Endothelial cell of umbilical vein (primary cell): ENCODE measurements around the gene RARS1. TPM values are rescaled to one million over a fixed set of nuclear protein-coding genes. Genes with fewer than 3 reads are reported as not detected.

Experiments
- BruUV-seq: library from RNA; stranded (reverse); fragments of 400-500 nt; replicated peaks from 2 replicates; lab custom pipeline; 2021; lab: Mats Ljungman, UMichigan
- CTCF ChIA-PET: fragments of 300-600, 350-600 bp; sonication (Branson Sonifier 250); formaldehyde crosslinking; loops from one replicate; lab custom pipeline; 2021; ENCODE audit warnings: antibody characterized with exemption, inconsistent platforms; lab: Charles Lee
- POLR2A ChIA-PET: fragments of 300-600, 350-600 bp; sonication (Branson Sonifier 250); formaldehyde crosslinking; loops from one replicate; lab custom pipeline; 2021; ENCODE audit warnings: antibody characterized with exemption, inconsistent platforms; lab: Charles Lee
- DNase-seq: peaks from one replicate; pipeline ENCODE4 v3.0.0-alpha.2; 2011; ENCODE audit warnings: low read depth, low spot score
- FAIRE-seq: peaks from 2 replicates; lab custom pipeline; 2011; peaks lifted over from hg19 to GRCh38; lab: Jason Lieb, UNC
- H2AFZ ChIP-seq: 2 replicates; pipeline ENCODE4 v1.6.0; 2012; ENCODE audit warnings: low read depth, low read length, control low read depth, inconsistent platforms
- H3K27ac ChIP-seq: 2 replicates; pipeline ENCODE4 v1.5.1; 2011; ENCODE audit warnings: low read depth, mild to moderate bottlenecking, control low read depth, low read length, moderate library complexity; ENCODE audit not compliant: insufficient read depth
- H3K27me3 ChIP-seq, 2 experiments: 2 replicates each; pipeline versions ENCODE4 v1.6.0 to v1.6.1; 2011; ENCODE audit warnings: low read length in 2 of 2, mixed read lengths in 1 of 2; ENCODE audit not compliant: control insufficient read depth in 2 of 2, insufficient read depth in 2 of 2
- H3K36me3 ChIP-seq, 2 experiments: 2 replicates in 1 of 2; 3 replicates in 1 of 2; pipeline ENCODE4 v1.5.1; 2011; ENCODE audit warnings: low read length in 2 of 2, mild to moderate bottlenecking in 1 of 2, moderate library complexity in 1 of 2; ENCODE audit not compliant: control insufficient read depth in 2 of 2, insufficient read depth in 2 of 2; ENCODE audit errors: extremely low read depth in 1 of 2
- H3K4me1 ChIP-seq: 3 replicates; pipeline ENCODE4 v1.5.1; 2011; ENCODE audit warnings: mild to moderate bottlenecking, low read length; ENCODE audit not compliant: control insufficient read depth, insufficient read depth; ENCODE audit errors: extremely low read depth
- H3K4me2 ChIP-seq: 2 replicates; pipeline ENCODE4 v1.6.1; 2011; ENCODE audit warnings: low read length, control low read depth, mixed read lengths; ENCODE audit not compliant: insufficient read depth
- H3K4me3 ChIP-seq, 3 experiments: fragments of 200-600 bp in 1 of 3; sonication (generic), shearing (Covaris generic) in 1 of 3; replicated peaks in 1 of 3; 2 replicates each; pipeline ENCODE4 v1.5.1; 2011 to 2016; ENCODE audit warnings: control low read depth in 3 of 3, low read length in 3 of 3, mild to moderate bottlenecking in 2 of 3, inconsistent platforms in 1 of 3, low read depth in 1 of 3, moderate library complexity in 1 of 3; ENCODE audit not compliant: insufficient read depth in 1 of 3
- H3K79me2 ChIP-seq: 2 replicates; pipeline ENCODE4 v1.6.0; 2012; ENCODE audit warnings: low read length, inconsistent platforms; ENCODE audit not compliant: control insufficient read depth, insufficient read depth
- H3K9ac ChIP-seq: replicated peaks from 2 replicates; pipeline ENCODE3; 2011; ENCODE audit warnings: low read length, control low read depth; ENCODE audit not compliant: insufficient read depth; ENCODE audit errors: extremely low read depth
- H3K9me1 ChIP-seq: replicated peaks from 3 replicates; pipeline ENCODE4 v1.6.0; 2011; ENCODE audit warnings: mild to moderate bottlenecking, low read length; ENCODE audit not compliant: control insufficient read depth, insufficient read depth; ENCODE audit errors: extremely low read depth
- H3K9me3 ChIP-seq: replicated peaks from 2 replicates; pipeline ENCODE4 v1.5.1; 2012; ENCODE audit warnings: low read length, inconsistent platforms; ENCODE audit not compliant: control insufficient read depth, insufficient read depth
- H4K20me1 ChIP-seq: replicated peaks from 2 replicates; pipeline ENCODE3; 2011; ENCODE audit warnings: mild to moderate bottlenecking, low read length; ENCODE audit not compliant: control insufficient read depth, insufficient read depth; ENCODE audit errors: extremely low read depth
- EZH2 ChIP-seq: IDR thresholded peaks from 2 replicates; pipeline ENCODE4 v1.6.1; 2012; ENCODE audit warnings: borderline replicate concordance, low read depth, mild to moderate bottlenecking, moderate library complexity, low read length, inconsistent platforms; ENCODE audit not compliant: severe bottlenecking
- FOS ChIP-seq: IDR thresholded peaks from 2 replicates; pipeline ENCODE4 v1.6.1; 2011; ENCODE audit warnings: mild to moderate bottlenecking, low read length, moderate library complexity, borderline replicate concordance; ENCODE audit not compliant: insufficient read depth
- GATA2 ChIP-seq: IDR thresholded peaks from 2 replicates; pipeline ENCODE4 v1.7.0; 2011; ENCODE audit warnings: low read depth, mild to moderate bottlenecking, moderate library complexity, mixed read lengths, low read length; ENCODE audit not compliant: insufficient read length, insufficient read depth
- JUN ChIP-seq: IDR thresholded peaks from 2 replicates; pipeline ENCODE4 v1.6.1; 2011; ENCODE audit warnings: borderline replicate concordance, low read depth; ENCODE audit not compliant: insufficient read length, insufficient read depth
- MYC ChIP-seq: IDR thresholded peaks from one replicate; pipeline ENCODE4 v1.6.1; 2011; ENCODE audit warnings: mild to moderate bottlenecking, low read depth, low read length
- POLR2A ChIP-seq: IDR thresholded peaks from 2 replicates; pipeline ENCODE4 v1.6.1; 2012; ENCODE audit warnings: low read depth, mild to moderate bottlenecking, control low read depth, low read length
- POLR2AphosphoS5 ChIP-seq: IDR thresholded peaks from 2 replicates; pipeline ENCODE4 v1.6.1; 2012; ENCODE audit warnings: low read depth, mild to moderate bottlenecking, control low read depth, low read length, moderate library complexity; ENCODE audit not compliant: insufficient read depth
- dilution Hi-C: fragments of 300-500 bp; cut with MboI; formaldehyde crosslinking; loops from one replicate; pipeline ENCODE4 v1.15.0; 2019; ENCODE audit warnings: low sequenced_read_pairs; ENCODE audit not compliant: extremely low pct_ligation_motif_present
- intact Hi-C: fragments of 100-400 bp; cut with micrococcal nuclease; formaldehyde crosslinking; loops from one replicate; pipeline ENCODE4 v1.10.0; 2022
- polyA plus RNA-seq, 4 experiments: library from polyadenylated mRNA; depleted of rRNA in 3 of 4; stranded (reverse) in 3 of 4; unstranded in 1 of 4; fragments of >200 nt; gene quantifications; 2 replicates each; pipeline versions ENCODE4 v1.2.1 to v1.2.3, GENCODE V29; 2011 to 2012; ENCODE audit warnings: missing spikeins in 1 of 4
- total RNA-seq: library from RNA; stranded (reverse); gene quantifications from 2 replicates; pipeline ENCODE4 v1.2.3, GENCODE V29; 2021
- TF ChIP-seq, protein P1 (sequence below), 2 donors: IDR thresholded peaks; 1 replicate in 1 of 2; 2 replicates in 1 of 2; pipeline ENCODE4 v1.5.1; 2011; ENCODE audit warnings: low read length in 2 of 2, mild to moderate bottlenecking in 2 of 2, moderate library complexity in 2 of 2, control low read depth in 1 of 2, inconsistent platforms in 1 of 2, low read depth in 1 of 2; ENCODE audit not compliant: insufficient read depth in 1 of 2; ENCODE audit errors: extremely low read depth in 1 of 2
- TF ChIP-seq, protein P2 (sequence below): IDR thresholded peaks from 2 replicates; pipeline ENCODE4 v1.6.1; 2011; ENCODE audit not compliant: insufficient read depth, insufficient read length

Gene RARS1
- total and polyA plus RNA-seq, 2 donors (not counting 3 experiments of a cell fraction or from before 2014, with no cell fraction given) = 28.0 to 104 TPM

DNA sequence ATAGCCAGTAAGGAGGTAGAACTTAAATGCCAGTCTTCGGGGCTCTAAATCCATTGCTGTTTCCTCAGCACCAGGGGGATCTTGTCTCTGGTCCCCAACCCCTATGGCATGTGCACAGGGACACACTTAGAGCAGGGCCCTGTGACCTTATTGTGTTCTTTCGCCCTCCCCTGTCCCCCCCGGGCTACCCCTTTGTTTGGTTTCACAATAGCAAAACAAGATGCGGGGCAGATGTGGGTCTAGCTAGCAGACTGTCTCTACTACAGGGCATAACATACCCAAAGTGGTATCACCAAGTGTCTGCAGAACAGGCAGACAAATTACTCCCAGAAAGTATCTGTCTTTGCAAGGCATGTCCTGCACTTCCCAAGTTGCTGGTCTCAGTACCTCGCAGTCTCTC, 44.9 kb downstream of the RARS1 start:
- Histone ChIP-seq H3K4me3 (no peak overlapping the region), H3K4me1 (no peaks in the 10 kb centered on the region), H2AFZ (no peak overlapping the region), H3K36me3 (no peaks in the 10 kb centered on the region), H3K4me2 (no peak overlapping the region), H3K79me2 (no peaks in the 10 kb centered on the region), H4K20me1 (no peaks in the 10 kb centered on the region), H3K27me3 (peaks cover 15 to 33% of the 10 kb centered on the region in 2 experiments), H3K9ac (no peak overlapping the region), H3K27ac (no peak overlapping the region), H3K9me3 (no peaks in the 10 kb centered on the region), H3K9me1 (no peaks in the 10 kb centered on the region)
- CTCF ChIA-PET = no interaction called here
- intact Hi-C loops = no loop called here
- no peak for TF ChIP-seq POLR2AphosphoS5
- TF ChIP-seq MYC = no peak
- no peak for TF ChIP-seq EZH2
- no peak for TF ChIP-seq POLR2A
- TF ChIP-seq, protein P1, sequence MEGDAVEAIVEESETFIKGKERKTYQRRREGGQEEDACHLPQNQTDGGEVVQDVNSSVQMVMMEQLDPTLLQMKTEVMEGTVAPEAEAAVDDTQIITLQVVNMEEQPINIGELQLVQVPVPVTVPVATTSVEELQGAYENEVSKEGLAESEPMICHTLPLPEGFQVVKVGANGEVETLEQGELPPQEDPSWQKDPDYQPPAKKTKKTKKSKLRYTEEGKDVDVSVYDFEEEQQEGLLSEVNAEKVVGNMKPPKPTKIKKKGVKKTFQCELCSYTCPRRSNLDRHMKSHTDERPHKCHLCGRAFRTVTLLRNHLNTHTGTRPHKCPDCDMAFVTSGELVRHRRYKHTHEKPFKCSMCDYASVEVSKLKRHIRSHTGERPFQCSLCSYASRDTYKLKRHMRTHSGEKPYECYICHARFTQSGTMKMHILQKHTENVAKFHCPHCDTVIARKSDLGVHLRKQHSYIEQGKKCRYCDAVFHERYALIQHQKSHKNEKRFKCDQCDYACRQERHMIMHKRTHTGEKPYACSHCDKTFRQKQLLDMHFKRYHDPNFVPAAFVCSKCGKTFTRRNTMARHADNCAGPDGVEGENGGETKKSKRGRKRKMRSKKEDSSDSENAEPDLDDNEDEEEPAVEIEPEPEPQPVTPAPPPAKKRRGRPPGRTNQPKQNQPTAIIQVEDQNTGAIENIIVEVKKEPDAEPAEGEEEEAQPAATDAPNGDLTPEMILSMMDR (IDR thresholded peaks at IDR 0.05; ENCODE audit: extremely low read depth in 1 of 2, insufficient read depth in 1 of 2, low read depth in 1 of 2, low read length in 2 of 2) = no peak
- TF ChIP-seq JUN = no peak
- no peak for TF ChIP-seq GATA2
- TF ChIP-seq FOS = no peak
- TF ChIP-seq, protein P2, sequence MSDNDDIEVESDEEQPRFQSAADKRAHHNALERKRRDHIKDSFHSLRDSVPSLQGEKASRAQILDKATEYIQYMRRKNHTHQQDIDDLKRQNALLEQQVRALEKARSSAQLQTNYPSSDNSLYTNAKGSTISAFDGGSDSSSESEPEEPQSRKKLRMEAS = no peak
- DNase-seq = no peak
- dilution Hi-C loops = no loop called here
- POLR2A ChIA-PET = no interaction called here
- BruUV-seq = no TSS peak
- no peak for FAIRE-seq
